ENCODE data around the gene GBA2. TPM values are rescaled to one million over a fixed set of nuclear protein-coding genes. Genes with fewer than 3 reads are reported as not detected.
A peak's percentile ranks its signal among the peaks of the same experiment; 100 is the strongest.

Gene GBA2
- total and polyA plus RNA-seq, 2 experiments from 2014 or later: 135 to 157 TPM

DNA sequence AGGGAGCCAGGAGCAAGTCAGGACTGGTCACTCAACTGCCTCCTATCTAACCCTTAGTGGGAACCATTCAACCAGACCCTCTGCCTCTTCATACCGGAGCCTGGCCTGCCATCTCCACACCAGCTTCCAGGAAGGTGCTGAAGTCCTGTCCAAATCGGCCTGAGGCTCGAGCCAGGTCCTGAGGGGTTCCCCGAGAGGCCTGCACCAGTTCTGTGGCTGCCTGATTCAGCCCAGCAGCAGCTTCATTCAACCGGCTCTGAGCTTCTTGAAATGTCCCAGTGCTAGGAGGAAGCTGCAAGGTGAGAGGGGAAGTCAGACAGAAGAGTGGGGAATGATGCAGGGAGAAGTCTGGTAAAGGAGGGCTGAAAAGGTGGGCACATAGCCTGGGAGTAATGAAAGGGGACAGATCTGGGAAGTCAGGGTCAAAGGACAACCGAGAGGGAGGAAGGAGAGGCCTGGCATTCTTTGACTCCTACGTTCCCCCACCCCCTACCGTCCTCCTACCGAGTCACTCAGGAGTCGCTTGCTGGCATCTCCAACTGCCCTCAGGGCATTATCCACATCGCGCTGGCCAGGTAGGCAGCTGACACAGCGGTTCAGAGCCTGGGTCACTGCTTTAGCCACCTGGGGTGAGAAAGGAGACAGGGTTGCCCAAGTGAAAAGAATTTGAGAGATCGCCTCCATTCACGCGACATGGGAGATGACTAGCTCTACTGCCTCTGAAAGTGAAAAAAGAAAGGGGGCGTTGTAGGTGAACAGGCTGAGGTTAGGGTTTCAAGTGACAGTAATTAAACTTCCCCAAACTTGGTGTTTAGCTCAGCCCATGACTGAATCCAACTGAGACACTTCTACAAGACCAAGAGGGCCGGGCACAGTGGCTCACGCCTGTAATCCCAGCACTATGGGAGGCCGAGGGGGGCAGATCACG, 37.3 kb downstream of the GBA2 start:
- DNase-seq (ENCODE audit: low read depth in 1 of 2, low spot score in 1 of 2): no peak
- TF ChIP-seq, protein P1, sequence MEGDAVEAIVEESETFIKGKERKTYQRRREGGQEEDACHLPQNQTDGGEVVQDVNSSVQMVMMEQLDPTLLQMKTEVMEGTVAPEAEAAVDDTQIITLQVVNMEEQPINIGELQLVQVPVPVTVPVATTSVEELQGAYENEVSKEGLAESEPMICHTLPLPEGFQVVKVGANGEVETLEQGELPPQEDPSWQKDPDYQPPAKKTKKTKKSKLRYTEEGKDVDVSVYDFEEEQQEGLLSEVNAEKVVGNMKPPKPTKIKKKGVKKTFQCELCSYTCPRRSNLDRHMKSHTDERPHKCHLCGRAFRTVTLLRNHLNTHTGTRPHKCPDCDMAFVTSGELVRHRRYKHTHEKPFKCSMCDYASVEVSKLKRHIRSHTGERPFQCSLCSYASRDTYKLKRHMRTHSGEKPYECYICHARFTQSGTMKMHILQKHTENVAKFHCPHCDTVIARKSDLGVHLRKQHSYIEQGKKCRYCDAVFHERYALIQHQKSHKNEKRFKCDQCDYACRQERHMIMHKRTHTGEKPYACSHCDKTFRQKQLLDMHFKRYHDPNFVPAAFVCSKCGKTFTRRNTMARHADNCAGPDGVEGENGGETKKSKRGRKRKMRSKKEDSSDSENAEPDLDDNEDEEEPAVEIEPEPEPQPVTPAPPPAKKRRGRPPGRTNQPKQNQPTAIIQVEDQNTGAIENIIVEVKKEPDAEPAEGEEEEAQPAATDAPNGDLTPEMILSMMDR (IDR thresholded peaks at IDR 0.05; ENCODE audit: low read depth, low read length): no peak
- no peaks in the 10 kb centered on the region for H3K4me1 ChIP-seq (ENCODE audit: low read depth)
- no peak overlapping the region for H3K4me3 ChIP-seq
- no peaks in the 10 kb centered on the region for H3K9me3 ChIP-seq (ENCODE audit: low read depth)
- peaks cover 75% of the 10 kb centered on the region for H3K36me3 ChIP-seq
- H3K27me3 ChIP-seq: no peaks in the 10 kb centered on the region
- H3K27ac ChIP-seq: peak overlapping the region; percentile 39

DNA sequence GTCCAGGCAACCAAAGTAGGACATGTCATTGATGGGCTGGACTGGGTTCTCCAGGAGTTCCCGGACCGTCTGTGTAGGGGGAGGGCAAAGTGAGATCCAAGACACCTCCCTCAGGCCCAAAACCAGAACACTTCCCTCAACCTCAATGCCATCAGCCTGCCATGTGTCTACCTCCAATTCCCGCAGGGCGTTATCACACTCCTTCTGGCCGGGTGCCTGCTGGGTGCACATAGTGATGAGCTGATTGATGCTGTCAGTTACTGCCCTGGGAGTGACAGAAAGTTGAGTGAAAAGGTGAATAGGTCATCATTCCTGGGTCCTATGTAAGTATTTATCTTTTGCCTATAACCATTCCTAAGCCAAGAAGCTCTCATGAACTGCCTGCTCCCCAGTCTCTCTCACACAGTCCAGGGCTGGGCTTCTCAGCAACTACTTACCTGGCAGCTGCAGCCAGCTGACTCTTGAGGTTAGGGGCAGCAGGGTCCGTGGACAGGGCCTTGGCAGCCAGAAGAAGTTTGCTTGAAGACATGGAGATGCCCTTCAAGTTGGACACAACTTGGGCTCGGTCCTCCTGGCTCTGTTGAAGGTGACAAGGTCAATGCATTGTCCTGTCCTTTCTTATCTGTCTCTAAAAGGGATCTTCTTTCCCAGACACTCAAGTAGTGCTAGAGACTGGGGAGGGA, 38.1 kb downstream of the GBA2 start:
- DNase-seq (ENCODE audit: low read depth in 1 of 2, low spot score in 1 of 2): no peak
- Histone ChIP-seq H3K4me1 (ENCODE audit: low read depth) (no peaks in the 10 kb centered on the region), H3K9me3 (ENCODE audit: low read depth) (no peaks in the 10 kb centered on the region), H3K27me3 (no peaks in the 10 kb centered on the region), H3K36me3 (peaks cover 77% of the 10 kb centered on the region), H3K4me3 (no peak overlapping the region), H3K27ac (peak overlapping the region; percentile 39)
- TF ChIP-seq, protein P1 (IDR thresholded peaks at IDR 0.05; ENCODE audit: low read depth, low read length): no peak

DNA sequence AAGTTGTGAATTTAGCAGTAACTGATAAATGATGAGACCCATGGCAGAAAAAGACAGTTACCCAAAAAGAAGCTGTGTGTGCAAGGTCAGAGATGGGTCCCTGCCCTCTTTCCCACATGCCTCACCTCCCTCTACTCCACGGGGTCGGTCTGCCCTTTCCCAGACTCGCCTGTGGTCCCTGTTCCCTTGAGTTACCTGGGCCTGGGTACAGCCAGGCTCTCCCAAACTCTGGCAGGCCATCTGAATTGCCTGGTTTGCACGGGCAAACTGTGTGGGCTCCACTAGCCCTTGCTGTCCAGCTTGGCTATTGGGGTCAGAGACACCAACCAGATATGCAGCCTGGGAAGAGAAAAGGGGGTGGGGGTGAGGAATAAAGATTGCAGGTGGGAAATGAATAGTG, 40.9 kb downstream of the GBA2 start:
- H3K4me1 ChIP-seq (ENCODE audit: low read depth): no peaks in the 10 kb centered on the region
- no peaks in the 10 kb centered on the region for H3K9me3 ChIP-seq (ENCODE audit: low read depth)
- H3K36me3 ChIP-seq: peaks cover 79% of the 10 kb centered on the region
- no peaks in the 10 kb centered on the region for H3K27me3 ChIP-seq
- no peak overlapping the region for H3K4me3 ChIP-seq
- DNase-seq (ENCODE audit: low read depth in 1 of 2, low spot score in 1 of 2): no peak
- TF ChIP-seq, protein P1 (IDR thresholded peaks at IDR 0.05; ENCODE audit: low read depth, low read length): no peak
- no peak overlapping the region for H3K27ac ChIP-seq

DNA sequence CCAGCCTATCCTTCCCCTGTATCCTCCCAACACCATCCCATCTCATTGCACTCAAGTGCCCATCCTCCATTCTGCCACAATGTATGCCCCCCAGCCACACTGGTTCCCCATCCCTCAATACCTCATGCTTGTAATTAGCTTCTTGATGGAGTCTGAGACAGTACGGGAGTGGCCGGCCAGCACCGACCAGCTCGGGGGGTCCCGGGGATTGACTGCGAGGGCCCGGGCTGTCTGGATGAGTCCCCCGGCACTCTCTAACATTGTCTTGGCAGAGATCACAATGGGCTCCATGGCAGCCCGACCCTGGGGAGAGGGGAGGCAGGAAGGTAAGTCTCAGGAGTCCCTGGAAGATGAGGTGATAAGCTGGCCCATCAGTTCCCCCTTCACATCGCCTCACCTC, 42.1 kb downstream of the GBA2 start:
- Histone ChIP-seq H3K36me3 (peaks cover 88% of the 10 kb centered on the region), H3K4me3 (no peak overlapping the region), H3K9me3 (ENCODE audit: low read depth) (no peaks in the 10 kb centered on the region), H3K27me3 (no peaks in the 10 kb centered on the region), H3K27ac (no peak overlapping the region), H3K4me1 (ENCODE audit: low read depth) (no peaks in the 10 kb centered on the region)
- DNase-seq (ENCODE audit: low read depth in 1 of 2, low spot score in 1 of 2): no peak
- TF ChIP-seq, protein P1 (IDR thresholded peaks at IDR 0.05; ENCODE audit: low read depth, low read length): no peak

DNA sequence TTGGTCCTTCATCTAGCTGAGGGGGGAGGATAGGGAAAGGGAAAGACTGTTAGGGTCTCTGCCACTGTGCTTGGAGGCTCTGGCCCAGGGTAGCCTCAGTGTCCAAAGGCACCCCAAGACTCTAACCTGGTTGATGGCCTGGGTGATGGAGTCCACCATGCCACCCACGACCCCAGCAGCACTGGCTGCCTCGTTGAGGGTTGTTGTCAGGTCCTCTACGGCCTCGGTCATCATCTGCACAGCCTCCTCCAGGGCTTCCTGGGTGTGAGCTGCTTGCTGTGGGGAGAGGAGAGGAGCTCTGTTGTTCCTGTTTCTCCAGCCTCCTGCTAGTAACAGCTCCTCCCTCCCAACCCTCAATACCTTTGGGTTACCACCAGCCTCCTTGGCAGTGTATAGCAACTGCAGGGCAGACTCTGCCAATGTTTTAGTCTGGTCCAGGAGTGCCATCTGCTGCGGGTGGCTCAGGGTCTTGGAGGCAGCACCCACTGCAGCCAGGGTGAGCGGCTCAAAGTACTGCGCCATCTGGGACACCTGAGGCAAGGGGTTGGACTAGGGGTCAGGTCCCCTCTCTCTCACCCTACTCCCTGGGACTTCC, 43.1 kb downstream of the GBA2 start:
- TF ChIP-seq, protein P1 (IDR thresholded peaks at IDR 0.05; ENCODE audit: low read depth, low read length): no peak
- Histone ChIP-seq H3K4me1 (ENCODE audit: low read depth) (no peaks in the 10 kb centered on the region), H3K36me3 (peaks cover 86% of the 10 kb centered on the region), H3K27me3 (no peaks in the 10 kb centered on the region), H3K9me3 (ENCODE audit: low read depth) (no peaks in the 10 kb centered on the region), H3K27ac (no peak overlapping the region), H3K4me3 (no peak overlapping the region)
- DNase-seq (ENCODE audit: low read depth in 1 of 2, low spot score in 1 of 2): no peak
